Peyer's patch (tissue), 4 donors: ENCODE measurements around the gene SPATA6.

Source experiments
- CTCF ChIP-seq, 6 experiments: fragments of 450-650 bp in 4 of 6; fragments of 200-600 bp in 2 of 6; sonication (generic) in 1 of 6; IDR thresholded peaks; one replicate each; pipeline ENCODE4 v1.5.1; 2017 to 2019; ENCODE audit warnings: antibody characterized with exemption in 6 of 6, mild to moderate bottlenecking in 3 of 6, moderate library complexity in 1 of 6
- POLR2A ChIP-seq, 2 donors: fragments of 450-650 bp; IDR thresholded peaks; one replicate each; pipeline ENCODE4 v1.5.1; 2017; ENCODE audit warnings: antibody characterized with exemption in 2 of 2, mild to moderate bottlenecking in 2 of 2, moderate library complexity in 2 of 2

- no peak for TF ChIP-seq CTCF (IDR thresholded peaks at IDR 0.05)
- no peak for TF ChIP-seq POLR2A (IDR thresholded peaks at IDR 0.05)
These were observed 22.2 kb upstream of the SPATA6 start for GRCh38 chr1:48493970-48494769.
